Stimulated activated CD4-positive, alpha-beta T cell treated with anti-CD3 and anti-CD28 coated beads, Interleukin-4, amount 100 ng/mL, for 24 hours (primary cell): ENCODE results near the gene MSGN1.

ENCODE experiments used
- DNase-seq: peaks from one replicate; pipeline ENCODE4 v3.0.0-alpha.2; 2020

Gene MSGN1

GRCh38 chr2:17816396-17817245, at the start of gene MSGN1:
Gene MSGN1, plus strand, starts transcription at chr2:17816460. Its CDS starts 59 bp downstream, at chr2:17816519.
- DNase-seq = no peak

GRCh38 chr2:17768894-17769293, 47.4 kb upstream of the MSGN1 start:
- no peak for DNase-seq

- DNase-seq = no peak
Measured at GRCh38 chr2:17771956-17772355, 44.3 kb upstream of the MSGN1 start.

- DNase-seq = no peak
Measured at GRCh38 chr2:17772532-17772931, 43.7 kb upstream of the MSGN1 start.

GRCh38 chr2:17780546-17780945, 35.7 kb upstream of the MSGN1 start:
- DNase-seq = no peak

GRCh38 chr2:17781482-17781881, 34.8 kb upstream of the MSGN1 start:
- DNase-seq = no peak

DNA sequence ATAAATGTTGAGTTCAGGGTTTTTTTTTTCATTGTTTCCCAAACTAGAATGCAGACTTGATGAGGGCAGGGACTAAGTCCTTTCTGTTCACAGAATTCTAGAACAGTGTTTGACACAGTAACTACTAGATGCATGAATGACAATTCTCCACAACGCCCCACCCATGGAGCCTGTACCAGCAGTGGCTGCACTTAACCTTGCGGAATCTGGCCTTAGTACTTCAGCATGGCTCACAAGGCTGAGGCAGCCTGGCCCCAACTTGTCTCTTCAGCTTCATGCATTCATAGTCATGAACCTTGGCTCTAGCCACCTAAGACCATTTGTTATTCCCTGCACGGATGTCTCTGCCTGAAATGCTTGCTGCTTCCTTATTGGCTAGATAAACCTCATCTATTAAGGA, 29.5 kb upstream of the MSGN1 start:
- DNase-seq = no peak

- no peak for DNase-seq
Measured at GRCh38 chr2:17788773-17789172, 27.5 kb upstream of the MSGN1 start.

DNA sequence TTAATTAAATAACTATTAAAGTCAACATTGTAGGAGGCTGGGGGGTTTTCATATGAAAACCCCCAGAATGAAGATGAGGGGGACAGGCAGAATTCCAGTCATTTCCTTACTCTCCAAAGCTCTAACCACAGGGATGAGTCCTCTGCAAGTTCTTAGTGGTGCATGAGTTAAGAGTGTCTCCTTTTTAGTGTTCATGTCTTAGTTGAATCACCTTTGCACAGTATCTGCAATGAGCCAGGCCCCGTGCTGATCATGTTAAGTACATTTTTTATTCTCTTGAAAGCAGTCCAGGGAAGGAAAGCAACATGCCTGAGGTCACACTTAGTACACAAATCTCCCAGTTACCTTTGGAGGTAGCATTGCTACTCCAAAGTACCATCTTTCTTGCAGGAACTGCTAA, 25.7 kb upstream of the MSGN1 start:
- DNase-seq = no peak

DNA sequence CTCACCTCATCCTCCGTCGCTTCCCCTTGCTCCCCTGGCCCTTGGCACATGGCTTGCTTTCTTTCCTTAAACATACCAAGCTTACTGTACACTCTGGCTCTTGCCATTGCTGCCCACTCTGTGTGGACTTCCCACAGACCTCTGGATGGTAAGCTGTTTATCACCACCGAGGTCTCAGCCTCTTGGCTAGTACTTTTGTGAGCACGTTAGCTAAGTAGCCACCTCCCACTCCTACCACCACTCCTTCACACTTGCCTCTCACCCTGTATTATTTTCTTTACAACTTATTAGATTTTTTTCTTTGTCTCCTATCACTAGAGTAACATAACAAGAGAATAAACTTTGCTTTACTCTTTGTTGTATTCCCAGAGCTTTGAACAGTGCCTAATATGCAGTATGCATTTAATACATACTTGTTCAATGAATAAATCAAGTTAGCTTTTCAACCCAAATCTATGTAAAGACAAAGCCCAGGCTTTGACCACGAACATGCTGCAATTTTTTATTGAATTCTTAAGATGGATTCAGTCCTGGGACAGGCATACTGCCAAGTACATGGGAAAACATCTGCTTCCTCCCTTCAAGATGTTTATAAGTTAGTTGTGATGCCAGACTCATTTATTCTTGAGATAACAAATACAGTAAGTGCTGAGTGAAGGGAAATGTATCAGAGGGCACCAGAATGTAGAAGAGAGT, 25.0 kb upstream of the MSGN1 start:
- DNase-seq = no peak

GRCh38 chr2:17791817-17792130, 24.5 kb upstream of the MSGN1 start:
- no peak for DNase-seq

GRCh38 chr2:17792515-17792914, 23.7 kb upstream of the MSGN1 start:
- DNase-seq = no peak

DNA sequence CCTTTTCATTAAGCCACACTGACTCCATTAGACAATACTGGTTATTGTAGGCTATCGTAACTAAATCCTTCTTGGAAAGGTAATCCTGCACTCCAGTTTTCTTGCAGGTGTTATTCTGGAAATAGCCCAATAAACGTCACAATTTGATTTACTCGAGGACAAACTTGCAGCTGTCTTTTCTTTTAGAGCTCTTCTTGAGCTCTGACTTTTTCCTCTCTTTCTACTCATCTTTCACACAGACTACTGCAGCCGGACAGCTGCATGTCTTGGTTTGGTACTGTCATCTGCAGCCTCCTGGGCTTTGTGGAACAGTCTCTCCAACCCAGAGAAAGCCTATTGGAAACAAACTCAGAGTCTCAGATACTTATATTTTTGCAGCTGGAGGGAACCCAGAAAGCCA, 23.0 kb upstream of the MSGN1 start:
- DNase-seq = no peak

GRCh38 chr2:17793803-17794354, 22.4 kb upstream of the MSGN1 start:
- DNase-seq = no peak

DNA sequence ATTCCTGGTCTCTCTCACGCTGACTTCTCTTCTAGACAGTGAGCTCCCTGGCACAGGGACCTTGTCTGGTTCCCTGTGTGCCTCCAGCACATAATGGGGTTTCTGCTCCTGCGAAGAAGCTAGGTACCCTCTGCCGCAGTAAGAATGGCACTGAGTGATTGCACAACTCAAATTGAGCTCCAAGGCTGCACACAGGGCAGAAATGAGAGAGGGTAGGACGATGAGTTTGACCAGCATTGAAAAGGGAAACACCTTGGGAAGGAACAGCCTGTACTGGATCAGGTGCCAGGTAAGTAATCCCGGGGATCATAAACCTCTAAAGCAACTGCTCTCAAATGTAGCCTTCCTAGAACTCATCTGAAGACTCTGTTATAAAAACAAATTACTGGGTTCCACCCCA, 21.0 kb upstream of the MSGN1 start:
- no peak for DNase-seq

- DNase-seq = no peak
Measured at GRCh38 chr2:17798338-17798737, 17.9 kb upstream of the MSGN1 start.

- no peak for DNase-seq
Measured at GRCh38 chr2:17799301-17800120, 16.7 kb upstream of the MSGN1 start.

- DNase-seq = no peak
Measured at GRCh38 chr2:17800219-17800618, 16.0 kb upstream of the MSGN1 start.

DNA sequence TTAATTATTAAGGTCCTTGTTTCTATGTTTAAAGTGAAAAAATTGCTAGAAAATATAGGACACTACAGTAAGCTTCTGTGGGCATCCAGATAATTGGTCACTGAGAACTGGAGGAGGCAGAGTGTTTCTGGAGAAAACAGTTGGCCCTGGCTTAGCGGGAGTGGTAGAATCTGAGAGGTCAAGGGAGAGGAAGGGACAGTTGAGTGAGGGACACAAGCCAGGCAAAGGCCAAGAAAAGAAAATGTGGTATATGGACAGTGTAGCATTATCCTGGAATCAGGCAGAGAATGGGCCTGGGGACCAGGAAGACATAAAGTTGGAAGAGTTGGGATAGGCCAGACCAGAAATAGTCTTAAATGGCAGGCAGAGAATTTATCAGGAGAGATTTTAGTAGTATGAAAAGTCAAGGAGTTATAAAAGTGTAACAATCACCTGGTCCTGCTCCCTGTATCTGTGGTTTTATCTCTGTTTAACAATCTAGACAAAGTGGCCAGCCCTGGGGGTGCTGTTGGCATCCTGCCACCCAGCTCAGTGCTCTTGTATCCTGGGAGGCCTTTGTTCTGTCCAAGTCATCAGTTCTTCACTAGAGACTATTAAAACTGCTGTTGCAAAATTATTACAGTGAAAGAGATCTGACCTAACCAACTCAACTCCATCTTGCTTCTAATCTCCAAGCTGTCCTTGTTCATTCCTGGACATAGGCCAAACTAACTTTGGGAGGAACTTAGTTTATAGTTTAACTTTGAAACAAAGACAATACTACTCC, 15.4 kb upstream of the MSGN1 start:
- no peak for DNase-seq

- DNase-seq = no peak
Measured at GRCh38 chr2:17803497-17803896, 12.8 kb upstream of the MSGN1 start.

DNA sequence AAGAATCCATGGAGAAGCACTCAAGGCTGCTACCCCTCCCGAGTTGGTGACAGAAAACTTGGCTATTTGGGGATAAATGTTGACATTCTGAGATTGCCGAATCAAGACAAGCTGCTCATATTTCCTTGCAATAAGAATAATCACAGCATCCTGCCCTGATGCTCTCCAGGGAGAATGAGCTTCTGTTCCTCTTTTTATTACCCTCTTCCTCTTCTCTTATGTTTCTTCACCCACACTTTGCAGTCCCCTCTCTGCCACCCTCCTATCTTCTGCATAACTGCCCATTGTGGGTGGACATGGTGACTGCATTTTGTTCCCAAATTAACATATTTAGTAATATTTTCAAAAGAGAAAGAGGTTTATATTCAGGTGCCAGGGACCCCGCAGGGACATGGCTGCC, 11.9 kb upstream of the MSGN1 start:
- no peak for DNase-seq

DNA sequence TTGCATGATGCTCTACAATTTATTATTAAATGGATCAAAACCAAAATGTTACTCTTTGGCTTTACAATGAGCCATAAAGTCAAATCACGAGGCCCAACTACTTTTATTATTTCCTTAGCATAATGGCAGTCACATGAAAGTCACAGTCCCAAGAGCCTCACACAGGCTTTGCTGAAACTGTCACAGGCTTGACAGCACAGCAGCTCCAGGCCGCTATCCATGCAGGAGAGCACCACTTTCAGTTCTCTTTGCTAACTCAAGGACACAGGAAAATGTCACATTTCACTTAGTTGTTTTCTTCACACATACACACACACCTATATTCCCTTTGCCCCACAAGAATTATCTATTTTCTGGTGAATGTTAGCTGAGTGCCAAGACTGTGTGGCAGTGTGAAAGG, 11.1 kb upstream of the MSGN1 start:
- no peak for DNase-seq
